SHP77 (cell line): Measurements from ENCODE around the gene ZNF451.

Experiments used
- DNase-seq, 2 experiments: peaks; one replicate each; lab custom pipeline; 2025; lab: John Stamatoyannopoulos, UW

The ZNF451 gene

DNA sequence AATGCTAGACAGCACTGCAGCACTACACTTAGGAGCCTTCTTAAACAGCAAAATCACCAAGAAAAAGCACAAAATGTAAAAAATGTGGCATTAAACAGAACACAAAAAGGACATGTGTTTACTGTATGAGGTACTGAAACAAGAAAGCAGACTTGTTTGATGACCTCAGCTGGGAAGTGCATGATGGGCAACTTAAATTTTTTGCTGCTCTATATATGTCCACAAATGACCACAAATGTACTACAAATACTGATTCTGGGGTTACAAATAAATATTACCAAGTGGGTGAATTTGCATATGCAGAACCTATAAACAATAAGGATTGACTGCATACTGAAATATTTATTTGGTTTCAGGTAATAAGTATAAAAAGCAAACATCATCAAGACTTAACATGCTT is 119.0 kb downstream of the ZNF451 start:
- DNase-seq, result no peak

DNA sequence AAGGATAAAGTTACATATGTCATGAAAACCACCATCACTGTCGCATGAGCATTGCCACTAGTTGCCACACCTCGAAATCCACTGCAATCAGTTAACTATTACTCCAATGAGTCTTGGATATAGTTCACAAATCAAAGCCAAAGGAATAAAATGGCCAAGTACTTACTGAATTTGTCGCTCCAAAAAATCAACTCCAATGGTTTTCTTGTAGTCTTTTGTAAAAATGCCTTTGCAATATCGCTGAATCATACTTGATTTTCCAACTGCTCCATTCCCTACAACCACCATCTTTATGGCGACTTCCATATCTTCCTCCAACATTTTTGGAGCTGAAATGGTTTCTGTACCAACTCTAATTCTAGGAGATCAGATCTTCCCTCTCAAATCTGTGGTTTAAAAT is 120.1 kb downstream of the ZNF451 start:
- no peak for DNase-seq

DNA sequence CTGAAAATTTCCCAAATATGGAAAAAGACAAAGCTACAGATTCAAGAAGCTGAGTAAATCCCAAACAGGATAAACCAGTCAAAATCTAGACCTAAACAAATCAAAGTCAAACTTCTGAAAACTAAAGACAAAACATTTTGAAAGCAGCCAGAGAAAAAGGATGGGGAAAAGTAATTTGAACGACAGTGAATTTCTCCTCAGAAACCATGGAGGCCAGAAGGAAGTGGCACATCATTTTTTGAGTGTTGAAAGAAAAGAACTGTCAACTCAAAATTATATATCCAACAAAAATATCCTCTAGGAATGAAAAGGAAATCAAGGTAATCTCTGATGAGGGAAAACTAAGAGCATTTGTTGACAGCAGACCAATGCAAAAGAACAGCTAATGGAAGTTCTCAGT is 125.3 kb downstream of the ZNF451 start:
- no peak for DNase-seq

DNA sequence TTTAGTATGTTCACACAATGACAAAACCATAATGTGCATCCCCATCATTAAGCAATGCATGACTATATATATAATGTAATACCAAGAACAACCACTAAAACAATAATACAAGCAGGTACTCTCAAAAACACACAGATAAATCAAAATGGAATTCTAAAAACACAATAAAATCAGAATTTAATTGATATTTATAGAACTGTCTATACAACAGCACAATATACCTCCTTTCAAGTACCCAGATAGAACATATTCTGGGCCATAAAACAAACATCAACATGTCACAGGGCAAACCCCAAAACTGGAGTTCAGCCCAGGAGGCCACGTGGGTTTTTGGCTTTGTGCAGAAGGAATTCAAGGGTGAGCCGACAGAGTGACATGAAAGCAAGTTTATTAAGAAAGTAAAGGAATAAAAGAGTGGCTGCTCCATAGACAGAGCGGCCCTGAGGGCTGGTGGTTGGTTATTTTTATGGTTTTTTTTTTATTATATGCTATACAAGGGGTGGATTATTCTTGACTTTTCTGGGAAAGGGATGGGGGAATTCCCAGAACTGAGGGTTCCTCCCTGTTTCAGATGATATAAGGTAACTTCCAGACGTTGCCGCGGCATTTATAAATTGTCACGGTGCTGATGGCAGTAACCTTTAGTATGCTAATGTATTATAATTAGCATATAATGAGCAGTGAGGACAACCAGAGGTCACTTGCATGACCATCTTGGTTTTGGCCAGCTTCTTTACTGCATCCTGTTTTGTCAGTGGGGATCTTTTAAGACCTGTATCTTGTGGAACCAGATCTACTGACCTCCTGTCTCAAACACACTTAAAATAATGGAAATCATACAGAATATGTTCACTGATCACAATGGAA is 126.5 kb downstream of the ZNF451 start:
- no peak for DNase-seq

DNA sequence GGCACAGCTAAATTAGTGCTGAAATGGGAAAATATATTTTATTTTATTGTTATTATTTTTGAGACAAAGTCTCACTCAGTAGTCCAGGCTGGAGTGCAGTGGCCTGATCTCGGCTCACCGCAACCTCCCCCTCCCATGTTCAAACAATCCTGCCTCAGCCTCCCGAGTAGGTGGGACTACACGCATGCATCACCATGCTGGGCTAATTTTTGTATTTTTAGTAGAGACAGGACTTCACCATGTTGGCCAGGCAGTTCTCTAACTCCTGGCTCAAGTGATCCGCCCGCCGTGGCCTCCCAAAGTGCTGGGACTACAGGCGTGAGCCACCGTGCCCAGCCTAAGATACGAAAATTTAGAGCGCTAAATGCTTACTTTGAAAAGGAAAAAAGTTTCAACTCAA is 127.3 kb downstream of the ZNF451 start:
- DNase-seq, result no peak
